PC-9 (cell line): ENCODE results near the gene AK5. TPM values are rescaled to one million over a fixed set of nuclear protein-coding genes. Genes with fewer than 3 reads are reported as not detected.

ENCODE experiments used
- BruUV-seq: library from RNA; stranded (reverse); fragments of 400-500 nt; replicated peaks from 2 replicates; lab custom pipeline; 2021; lab: Mats Ljungman, UMichigan
- CTCF ChIA-PET: fragments of 300-600 bp; sonication (Branson Sonifier 250); formaldehyde crosslinking; loops from one replicate; lab custom pipeline; 2022; ENCODE audit warnings: antibody characterized with exemption; lab: Charles Lee
- POLR2A ChIA-PET: fragments of 300-600 bp; sonication (Branson Sonifier 250); formaldehyde crosslinking; loops from one replicate; lab custom pipeline; 2022; ENCODE audit warnings: antibody characterized with exemption; ENCODE audit not compliant: unreplicated experiment; lab: Charles Lee
- DNase-seq, 2 experiments: peaks; one replicate each; pipeline versions ENCODE4 v3.0.0 to v3.0.0-alpha.2; 2015 to 2022; ENCODE audit warnings: mixed read lengths in 1 of 2
- H2AFZ ChIP-seq: fragments of 200-600 bp; sonication (generic); 2 replicates; pipeline ENCODE4 v1.8.1; 2017; ENCODE audit warnings: antibody characterized with exemption
- H3F3A ChIP-seq: fragments of 200-600 bp; sonication (generic); 2 replicates; pipeline ENCODE4 v1.8.1; 2017; ENCODE audit warnings: antibody characterized with exemption, mild to moderate bottlenecking, low read depth; ENCODE audit not compliant: insufficient read depth
- H3K27ac ChIP-seq: fragments of 200-600 bp; sonication (generic); 2 replicates; pipeline ENCODE4 v1.6.1; 2016; ENCODE audit warnings: mixed run types
- H3K27me3 ChIP-seq: fragments of 200-600 bp; sonication (generic); 2 replicates; pipeline ENCODE4 v1.6.1; 2016; ENCODE audit warnings: low read depth, mixed run types; ENCODE audit not compliant: insufficient read depth
- H3K36me3 ChIP-seq: fragments of 200-600 bp; sonication (generic); 2 replicates; pipeline ENCODE4 v1.6.1; 2016; ENCODE audit warnings: low read depth, mixed run types
- H3K4me1 ChIP-seq: fragments of 200-600 bp; sonication (generic); replicated peaks from 2 replicates; pipeline ENCODE4 v1.6.1; 2016; ENCODE audit warnings: mixed run types; ENCODE audit not compliant: insufficient read depth
- H3K4me2 ChIP-seq: fragments of 200-600 bp; sonication (generic); 2 replicates; pipeline ENCODE4 v1.6.1; 2017; ENCODE audit warnings: mixed run types
- H3K4me3 ChIP-seq: fragments of 200-600 bp; sonication (generic); 2 replicates; pipeline ENCODE4 v1.6.1; 2016; ENCODE audit warnings: mixed run types
- H3K79me2 ChIP-seq: fragments of 200-600 bp; sonication (generic); 2 replicates; pipeline ENCODE4 v1.6.1; 2017; ENCODE audit warnings: low read depth, mixed run types
- H3K9me2 ChIP-seq: fragments of 200-600 bp; sonication (generic); 2 replicates; pipeline ENCODE4 v1.8.1; 2017; ENCODE audit warnings: mild to moderate bottlenecking; ENCODE audit not compliant: insufficient read depth
- H3K9me3 ChIP-seq: fragments of 200-600 bp; sonication (generic); 2 replicates; pipeline ENCODE4 v1.8.1; 2016; ENCODE audit warnings: low read depth; ENCODE audit not compliant: insufficient read depth
- H4K20me1 ChIP-seq: fragments of 200-600 bp; sonication (generic); 2 replicates; pipeline ENCODE4 v1.8.1; 2017; ENCODE audit not compliant: insufficient read depth
- CTCF ChIP-seq: fragments of 200-600 bp; sonication (generic); conservative IDR thresholded peaks from 2 replicates; pipeline ENCODE4 v1.6.1; 2017; ENCODE audit warnings: mixed run types, antibody characterized with exemption, mild to moderate bottlenecking, moderate library complexity
- EZH2 ChIP-seq: fragments of 200-600 bp; sonication (generic); IDR thresholded peaks from 2 replicates; pipeline ENCODE4 v1.8.0; 2017; ENCODE audit warnings: antibody characterized with exemption, low read depth
- intact Hi-C: fragments of 100-400 bp; cut with micrococcal nuclease; formaldehyde crosslinking; loops from one replicate; pipeline ENCODE4 v1.10.0; 2022; ENCODE audit not compliant: unreplicated experiment
- total RNA-seq: library from RNA; stranded (reverse); gene quantifications from 2 replicates; pipeline ENCODE4 v1.2.3, GENCODE V29; 2021

The AK5 gene
- total RNA-seq, 1 experiment from 2014 or later, result 1.2 TPM

GRCh38 chr1:77282187-77282865 lies 507 bp downstream of the AK5 start:
- peaks cover 24% of the 10 kb centered on the region for H3K27me3 ChIP-seq
- BruUV-seq, result no TSS peak
- no peaks in the 10 kb centered on the region; the same call in 1 of the 2 replicates for H3K4me1 ChIP-seq
- H3K9me2 ChIP-seq, result no peaks in the 10 kb centered on the region
- no peaks in the 10 kb centered on the region for H3K79me2 ChIP-seq
- H3K4me2 ChIP-seq, result peak overlapping the region; percentile 92
- no peak overlapping the region for H3K27ac ChIP-seq
- no peaks in the 10 kb centered on the region for H3K36me3 ChIP-seq
- TF ChIP-seq CTCF (no peak), EZH2 (no peak)
- intact Hi-C loops, result loop anchor here (5.0 kb wide), 1 partner anchor 250 kb away; no protein-coding TSS in a partner anchor
- peak overlapping the region; percentile 85 for H2AFZ ChIP-seq
- CTCF ChIA-PET, result no interaction called here
- peak in 1 of 2 experiments; percentile 20 for DNase-seq
- POLR2A ChIA-PET, result no interaction called here
- no peaks in the 10 kb centered on the region for H3K9me3 ChIP-seq
- H3F3A ChIP-seq, result no peaks in the 10 kb centered on the region
- H4K20me1 ChIP-seq, result no peaks in the 10 kb centered on the region
- peak overlapping the region; percentile 67 for H3K4me3 ChIP-seq

GRCh38 chr1:77282866-77283539 lies 1.2 kb downstream of the AK5 start:
- BruUV-seq, result no TSS peak
- DNase-seq, result no peak
- Histone ChIP-seq H3K9me3 (no peaks in the 10 kb centered on the region), H3K4me3 (peak overlapping the region; percentile 67; the same call in 1 of the 2 replicates), H3K27ac (no peak overlapping the region), H4K20me1 (no peaks in the 10 kb centered on the region), H3F3A (no peaks in the 10 kb centered on the region), H3K9me2 (no peaks in the 10 kb centered on the region), H3K79me2 (no peaks in the 10 kb centered on the region), H2AFZ (no peak overlapping the region), H3K4me2 (peak overlapping the region; percentile 92), H3K27me3 (peaks cover 24% of the 10 kb centered on the region), H3K4me1 (peaks cover 2% of the 10 kb centered on the region), H3K36me3 (no peaks in the 10 kb centered on the region)
- intact Hi-C loops, result loop anchor here (5.0 kb wide), 1 partner anchor 249 kb away; no protein-coding TSS in a partner anchor
- POLR2A ChIA-PET, result no interaction called here
- CTCF ChIA-PET, result no interaction called here
- TF ChIP-seq EZH2, result no peak
- TF ChIP-seq CTCF, result no peak

GRCh38 chr1:77283701-77284425 lies 2.0 kb downstream of the AK5 start:
- no peak overlapping the region for H3K4me2 ChIP-seq
- H4K20me1 ChIP-seq, result no peaks in the 10 kb centered on the region
- no peaks in the 10 kb centered on the region for H3K9me3 ChIP-seq
- BruUV-seq, result no TSS peak
- ChIA-PET CTCF (no interaction called here), POLR2A (no interaction called here)
- intact Hi-C loops, result loop anchor here (5.0 kb wide), 1 partner anchor 248 kb away; no protein-coding TSS in a partner anchor
- peaks cover 11% of the 10 kb centered on the region for H3K4me1 ChIP-seq
- no peaks in the 10 kb centered on the region for H3K79me2 ChIP-seq
- no peak overlapping the region for H3K4me3 ChIP-seq
- DNase-seq, result no peak
- no peak overlapping the region for H3K27ac ChIP-seq
- no peaks in the 10 kb centered on the region for H3K36me3 ChIP-seq
- H3F3A ChIP-seq, result no peaks in the 10 kb centered on the region
- TF ChIP-seq CTCF (no peak), EZH2 (no peak)
- H3K9me2 ChIP-seq, result no peaks in the 10 kb centered on the region
- H3K27me3 ChIP-seq, result peaks cover 24% of the 10 kb centered on the region
- no peak overlapping the region for H2AFZ ChIP-seq
